ENCODE measurements around the gene NFKB2. TPM values are rescaled to one million over a fixed set of nuclear protein-coding genes. Genes with fewer than 3 reads are reported as not detected.
A peak's percentile ranks its signal among the peaks of the same experiment; 100 is the strongest.

The NFKB2 gene
- total RNA-seq, 1 donor from 2014 or later = 4.0 TPM

- Histone ChIP-seq H3K36me3 (no peaks in the 10 kb centered on the region), H4K20me1 (ENCODE audit: low read depth) (peaks cover 16% of the 10 kb centered on the region), H3K9me3 (ENCODE audit: low read depth) (no peaks in the 10 kb centered on the region), H3K27me3 (peaks cover 61% of the 10 kb centered on the region), H2AFZ (replicated peaks) (no peak overlapping the region), H3K79me2 (ENCODE audit: low read depth) (no peaks in the 10 kb centered on the region), H3K9ac (no peak overlapping the region), H3K4me3 (no peak overlapping the region), H3K4me2 (no peak overlapping the region), H3K4me1 (peaks cover 11% of the 10 kb centered on the region), H3K27ac (no peak overlapping the region), H3F3A (ENCODE audit: low read depth) (peaks cover 13% of the 10 kb centered on the region)
- no peak for DNase-seq (ENCODE audit: low spot score)
- H3K4me1 Mint-ChIP-seq = peaks cover 18% of the 10 kb centered on the region
- H3K27ac Mint-ChIP-seq = no peak overlapping the region
- H3K9me3 Mint-ChIP-seq = no peaks in the 10 kb centered on the region
- no peak for TF ChIP-seq EZH2 (IDR thresholded peaks at IDR 0.05)
- TF ChIP-seq EZH2phosphoT487 (IDR thresholded peaks at IDR 0.05) = no peak
- peaks cover 19% of the 10 kb centered on the region for H3K27me3 Mint-ChIP-seq (ENCODE audit: insufficient read depth, low read depth)
- no peak overlapping the region for H3K4me3 Mint-ChIP-seq
- H3K36me3 Mint-ChIP-seq = peaks cover 2% of the 10 kb centered on the region
Observed at GRCh38 chr10:102405632-102406031, 10.1 kb downstream of the NFKB2 start.

GRCh38 chr10:102406815-102407214 lies 11.3 kb downstream of the NFKB2 start:
- Histone ChIP-seq H3K9me3 (ENCODE audit: low read depth) (no peaks in the 10 kb centered on the region), H3K79me2 (ENCODE audit: low read depth) (no peaks in the 10 kb centered on the region), H3K27me3 (peaks cover 73% of the 10 kb centered on the region), H3K9ac (no peak overlapping the region), H3K4me3 (no peak overlapping the region), H3F3A (ENCODE audit: low read depth) (peaks cover 13% of the 10 kb centered on the region), H3K4me2 (no peak overlapping the region), H4K20me1 (ENCODE audit: low read depth) (peaks cover 16% of the 10 kb centered on the region), H3K4me1 (peaks cover 11% of the 10 kb centered on the region), H3K27ac (no peak overlapping the region), H3K36me3 (no peaks in the 10 kb centered on the region), H2AFZ (replicated peaks) (no peak overlapping the region)
- no peak for TF ChIP-seq EZH2 (IDR thresholded peaks at IDR 0.05)
- TF ChIP-seq CTCF (IDR thresholded peaks at IDR 0.05) = no peak
- TF ChIP-seq EZH2phosphoT487 (IDR thresholded peaks at IDR 0.05) = no peak
- Mint-ChIP-seq H3K9me3 (no peaks in the 10 kb centered on the region), H3K4me3 (no peak overlapping the region), H3K27me3 (ENCODE audit: insufficient read depth, low read depth) (peaks cover 26% of the 10 kb centered on the region), H3K36me3 (peaks cover 2% of the 10 kb centered on the region), H3K4me1 (peaks cover 30% of the 10 kb centered on the region), H3K27ac (peak overlapping the region; percentile 50)
- DNase-seq (ENCODE audit: low spot score) = no peak

- Histone ChIP-seq H3K9me3 (ENCODE audit: low read depth) (no peaks in the 10 kb centered on the region), H3K79me2 (ENCODE audit: low read depth) (no peaks in the 10 kb centered on the region), H3K27me3 (peaks cover 81% of the 10 kb centered on the region), H3F3A (ENCODE audit: low read depth) (peaks cover 17% of the 10 kb centered on the region), H2AFZ (replicated peaks) (no peak overlapping the region), H3K4me2 (no peak overlapping the region), H3K36me3 (no peaks in the 10 kb centered on the region), H3K4me3 (no peak overlapping the region), H3K4me1 (peaks cover 13% of the 10 kb centered on the region), H3K9ac (no peak overlapping the region), H4K20me1 (ENCODE audit: low read depth) (peaks cover 16% of the 10 kb centered on the region), H3K27ac (no peak overlapping the region)
- Mint-ChIP-seq H3K9me3 (no peaks in the 10 kb centered on the region), H3K27me3 (ENCODE audit: insufficient read depth, low read depth) (peaks cover 31% of the 10 kb centered on the region), H3K36me3 (peaks cover 2% of the 10 kb centered on the region), H3K4me1 (peaks cover 37% of the 10 kb centered on the region), H3K27ac (no peak overlapping the region), H3K4me3 (peak overlapping the region; percentile 81)
- no peak for TF ChIP-seq EZH2phosphoT487 (IDR thresholded peaks at IDR 0.05)
- no peak for TF ChIP-seq CTCF (IDR thresholded peaks at IDR 0.05)
- TF ChIP-seq EZH2 (IDR thresholded peaks at IDR 0.05) = no peak
- DNase-seq (ENCODE audit: low spot score) = no peak
Observed at GRCh38 chr10:102407425-102408130, 12.1 kb downstream of the NFKB2 start.

- no peak overlapping the region for H2AFZ ChIP-seq (replicated peaks)
- H3K4me1 ChIP-seq = peaks cover 19% of the 10 kb centered on the region
- no peak overlapping the region for H3K9ac ChIP-seq
- peak overlapping the region; percentile 76 for H3K4me2 ChIP-seq
- H3K27me3 ChIP-seq = peaks cover 85% of the 10 kb centered on the region
- peaks cover 32% of the 10 kb centered on the region for H3K27me3 Mint-ChIP-seq (ENCODE audit: insufficient read depth, low read depth)
- DNase-seq (ENCODE audit: low spot score) = no peak
- peaks cover 44% of the 10 kb centered on the region for H3K4me1 Mint-ChIP-seq
- peaks cover 19% of the 10 kb centered on the region for H4K20me1 ChIP-seq (ENCODE audit: low read depth)
- H3K36me3 ChIP-seq = no peaks in the 10 kb centered on the region
- H3K9me3 ChIP-seq (ENCODE audit: low read depth) = no peaks in the 10 kb centered on the region
- no peaks in the 10 kb centered on the region for H3K79me2 ChIP-seq (ENCODE audit: low read depth)
- peak overlapping the region; percentile 65 for H3K27ac Mint-ChIP-seq
- H3K4me3 Mint-ChIP-seq = peak overlapping the region; percentile 81
- H3K9me3 Mint-ChIP-seq = no peaks in the 10 kb centered on the region
- no peak overlapping the region for H3K27ac ChIP-seq
- no peak for TF ChIP-seq CTCF (IDR thresholded peaks at IDR 0.05)
- TF ChIP-seq EZH2phosphoT487 (IDR thresholded peaks at IDR 0.05) = no peak
- no peak for TF ChIP-seq EZH2 (IDR thresholded peaks at IDR 0.05)
- peaks cover 2% of the 10 kb centered on the region for H3K36me3 Mint-ChIP-seq
- peak overlapping the region; percentile 41 for H3K4me3 ChIP-seq
- H3F3A ChIP-seq (ENCODE audit: low read depth) = peaks cover 24% of the 10 kb centered on the region
Observed at GRCh38 chr10:102408131-102408727, 12.7 kb downstream of the NFKB2 start.
